K562 (cell line): ENCODE data around the gene FAM156A.

ENCODE experiments used
- ATF3 ChIP-seq, 2 experiments: fragments of 450-650 bp in 1 of 2; sonication (generic) in 1 of 2; formaldehyde crosslinking in 1 of 2; IDR thresholded peaks in 1 of 2; conservative IDR thresholded peaks in 1 of 2; 2 replicates each; pipeline versions ENCODE4 v1.6.1 to v1.8.1; 2016 to 2023; ENCODE audit warnings: mild to moderate bottlenecking in 2 of 2, moderate library complexity in 2 of 2, inconsistent platforms in 1 of 2, missing genetic modification reagents in 1 of 2
- CBX8 ChIP-seq: fragments of 200-600 bp; sonication (generic); IDR thresholded peaks from 2 replicates; pipeline ENCODE4 v1.6.1; 2012; ENCODE audit warnings: borderline replicate concordance, mixed run types, low read depth, mild to moderate bottlenecking, moderate library complexity, mixed read lengths, low read length, control low read depth, inconsistent platforms; ENCODE audit not compliant: poor library complexity, severe bottlenecking; ENCODE audit errors: extremely low read depth
- EZH2 ChIP-seq: IDR thresholded peaks from 2 replicates; pipeline ENCODE4 v1.6.1; 2012; ENCODE audit warnings: low read depth, mild to moderate bottlenecking, inconsistent platforms, low read length, borderline replicate concordance
- FOXK2 ChIP-seq, 2 experiments: fragments of 450-650 bp; IDR thresholded peaks in 1 of 2; conservative IDR thresholded peaks in 1 of 2; 2 replicates each; pipeline ENCODE4 v1.6.1; 2016; ENCODE audit warnings: low read depth in 2 of 2, mild to moderate bottlenecking in 1 of 2
- IRF1 ChIP-seq: sonication (generic); formaldehyde crosslinking; IDR thresholded peaks from 2 replicates; pipeline ENCODE4 v1.8.0; 2022; ENCODE audit warnings: missing genetic modification reagents, mild to moderate bottlenecking, borderline replicate concordance
- MAFF ChIP-seq: IDR thresholded peaks from 2 replicates; pipeline ENCODE4 v1.6.1; 2012; ENCODE audit warnings: low read length, improper control_type of control experiment
- RCOR1 ChIP-seq, 2 experiments: IDR thresholded peaks; 2 replicates each; pipeline ENCODE4 v1.6.1; 2012; ENCODE audit warnings: low read depth in 2 of 2, low read length in 2 of 2, borderline replicate concordance in 1 of 2, improper control_type of control experiment in 1 of 2
- ZNF263 ChIP-seq: sonication (generic); formaldehyde crosslinking; IDR thresholded peaks from 2 replicates; pipeline ENCODE4 v1.8.0; 2022; ENCODE audit warnings: mild to moderate bottlenecking, missing genetic modification reagents, borderline replicate concordance

- TF ChIP-seq FOXK2 (conservative IDR thresholded peaks at IDR 0.05 in 1 of 2, IDR thresholded peaks at IDR 0.05 in 1 of 2; ENCODE audit: low read depth in 2 of 2) (no peak), ATF3 (IDR thresholded peaks at IDR 0.05) (no peak), ATF3 (CRISPR knock-in tag; conservative IDR thresholded peaks at IDR 0.05) (no peak), MAFF (no peak), ZNF263 (no peak), CBX8 (no peak), IRF1 (no peak), EZH2 (no peak), RCOR1 (IDR thresholded peaks at IDR 0.05; ENCODE audit: borderline replicate concordance in 1 of 2, low read depth in 2 of 2, low read length in 2 of 2) (no peak)
Observed at GRCh38 chrX:52933213-52933612, 25.1 kb downstream of the FAM156A start.
